CD14-positive monocyte (primary cell): ENCODE data around the gene OR51D1. TPM values are rescaled to one million over a fixed set of nuclear protein-coding genes. Genes with fewer than 3 reads are reported as not detected.
A peak's percentile ranks its signal among the peaks of the same experiment; 100 is the strongest.

Source experiments
- DNase-seq, 3 donors: peaks; one replicate each; pipeline ENCODE4 v3.0.0-alpha.2; 2011 to 2022
- H2AFZ ChIP-seq: 2 replicates; pipeline ENCODE4 v1.6.0; 2012; ENCODE audit warnings: mild to moderate bottlenecking, low read depth, low read length, inconsistent platforms; ENCODE audit not compliant: insufficient read depth, poor library complexity, severe bottlenecking
- H3K27ac ChIP-seq, 2 donors: 1 replicate in 1 of 2; 2 replicates in 1 of 2; pipeline ENCODE4 v1.5.1; 2012 to 2013; ENCODE audit warnings: low read length in 2 of 2, control low read depth in 1 of 2, inconsistent platforms in 1 of 2, low read depth in 1 of 2, mild to moderate bottlenecking in 1 of 2
- H3K27me3 ChIP-seq, 2 donors: one replicate each; pipeline versions ENCODE4 v1.6.0 to v1.6.1; 2011 to 2013; ENCODE audit warnings: low read length in 2 of 2; ENCODE audit not compliant: control insufficient read depth in 2 of 2, insufficient read depth in 2 of 2
- H3K36me3 ChIP-seq, 2 donors: replicated peaks in 1 of 2; 1 replicate in 1 of 2; 2 replicates in 1 of 2; pipeline versions ENCODE4 v1.5.1 to v1.6.1; 2012 to 2013; ENCODE audit warnings: low read length in 2 of 2, control low read depth in 1 of 2, inconsistent platforms in 1 of 2, mild to moderate bottlenecking in 1 of 2; ENCODE audit not compliant: insufficient read depth in 2 of 2, control insufficient read depth in 1 of 2
- H3K4me1 ChIP-seq, 2 donors: 1 replicate in 1 of 2; 2 replicates in 1 of 2; pipeline versions ENCODE4 v1.5.1 to v1.6.1; 2012 to 2013; ENCODE audit warnings: low read length in 2 of 2, control low read depth in 1 of 2, inconsistent platforms in 1 of 2, mild to moderate bottlenecking in 1 of 2, moderate library complexity in 1 of 2; ENCODE audit not compliant: insufficient read depth in 2 of 2, control insufficient read depth in 1 of 2
- H3K4me2 ChIP-seq: replicated peaks from 2 replicates; pipeline ENCODE3; 2012; ENCODE audit warnings: low read length, moderate library complexity, mild to moderate bottlenecking; ENCODE audit not compliant: poor library complexity, severe bottlenecking; ENCODE audit errors: extremely low read depth
- H3K4me3 ChIP-seq, 3 experiments: fragments of 200-600 bp in 1 of 3; sonication (generic) in 1 of 3; replicated peaks in 1 of 3; 1 replicate in 2 of 3; 2 replicates in 1 of 3; pipeline ENCODE4 v1.5.1; 2011 to 2013; ENCODE audit warnings: low read length in 3 of 3, mild to moderate bottlenecking in 3 of 3, control low read depth in 2 of 3, low read depth in 2 of 3, inconsistent platforms in 1 of 3, moderate library complexity in 1 of 3
- H3K79me2 ChIP-seq: 2 replicates; pipeline ENCODE4 v1.6.0; 2012; ENCODE audit warnings: mild to moderate bottlenecking, control low read depth, inconsistent platforms, low read length, moderate library complexity; ENCODE audit not compliant: insufficient read depth
- H3K9ac ChIP-seq: 2 replicates; pipeline ENCODE4 v1.6.0; 2017; ENCODE audit warnings: low read length, mild to moderate bottlenecking; ENCODE audit not compliant: insufficient read depth, poor library complexity, severe bottlenecking
- H3K9me3 ChIP-seq, 2 donors: replicated peaks in 1 of 2; 1 replicate in 1 of 2; 2 replicates in 1 of 2; pipeline versions ENCODE4 v1.5.1 to v1.6.1; 2012 to 2013; ENCODE audit warnings: low read length in 2 of 2, control low read depth in 1 of 2; ENCODE audit not compliant: control insufficient read depth in 1 of 2, insufficient read depth in 1 of 2
- H4K20me1 ChIP-seq: 2 replicates; pipeline ENCODE4 v1.6.0; 2012; ENCODE audit warnings: mild to moderate bottlenecking, low read length, control low read depth, moderate library complexity; ENCODE audit not compliant: insufficient read depth
- H3K27ac Mint-ChIP-seq, 7 donors: one replicate each; pipeline ENCODE4 v1.8.0; 2020; ENCODE audit warnings: mild to moderate bottlenecking in 7 of 7, mixed read lengths in 7 of 7, moderate library complexity in 6 of 7, inconsistent platforms in 2 of 7
- H3K27me3 Mint-ChIP-seq, 3 donors: one replicate each; pipeline ENCODE4 v1.8.0; 2021 to 2022; ENCODE audit warnings: low read depth in 3 of 3, mild to moderate bottlenecking in 3 of 3, mixed read lengths in 3 of 3, moderate library complexity in 3 of 3, inconsistent platforms in 1 of 3
- H3K36me3 Mint-ChIP-seq, 2 donors: one replicate each; pipeline ENCODE4 v1.8.0; 2020; ENCODE audit warnings: mixed read lengths in 2 of 2, inconsistent platforms in 1 of 2, mild to moderate bottlenecking in 1 of 2
- H3K4me1 Mint-ChIP-seq: one replicate; pipeline ENCODE4 v1.8.0; 2020; ENCODE audit warnings: mild to moderate bottlenecking, mixed read lengths
- H3K4me3 Mint-ChIP-seq, 2 donors: one replicate each; pipeline ENCODE4 v1.8.0; 2020; ENCODE audit warnings: mild to moderate bottlenecking in 2 of 2, mixed read lengths in 2 of 2, moderate library complexity in 1 of 2
- H3K9me3 Mint-ChIP-seq, 7 donors: one replicate each; pipeline ENCODE4 v1.8.0; 2020 to 2022; ENCODE audit warnings: mixed read lengths in 7 of 7, mild to moderate bottlenecking in 6 of 7, moderate library complexity in 6 of 7, inconsistent platforms in 2 of 7
- WGBS: methylation state at CpG from one replicate; pipeline ENCODE4 v1.1.5; 2013; ENCODE audit warnings: missing lambda C conversion rate; ENCODE audit not compliant: insufficient coverage; 5-methylcytosine and 5-hydroxymethylcytosine counted together
- intact Hi-C, 2 donors: fragments of 100-400 bp; cut with micrococcal nuclease; formaldehyde crosslinking; loops; one replicate each; pipeline versions ENCODE4 v1.15.0 to v1.15.1; 2023
- polyA plus RNA-seq, 3 donors: library from polyadenylated mRNA; depleted of rRNA in 1 of 3; unstranded in 2 of 3; stranded (reverse) in 1 of 3; fragments of 300-500 nt in 2 of 3; fragments of >200 nt in 1 of 3; fragmentation: Illumina TruSeq in 2 of 3; gene quantifications; 1 replicate in 2 of 3; 2 replicates in 1 of 3; pipeline ENCODE4 v1.2.3, GENCODE V29; 2012 to 2021
- TF ChIP-seq, protein P1 (sequence below): fragments of 200-600 bp; IDR thresholded peaks from one replicate; pipeline ENCODE4 v1.8.0; 2022; ENCODE audit warnings: antibody characterized with exemption, mild to moderate bottlenecking

The OR51D1 gene
- polyA plus RNA-seq, 3 donors = not detected

DNA sequence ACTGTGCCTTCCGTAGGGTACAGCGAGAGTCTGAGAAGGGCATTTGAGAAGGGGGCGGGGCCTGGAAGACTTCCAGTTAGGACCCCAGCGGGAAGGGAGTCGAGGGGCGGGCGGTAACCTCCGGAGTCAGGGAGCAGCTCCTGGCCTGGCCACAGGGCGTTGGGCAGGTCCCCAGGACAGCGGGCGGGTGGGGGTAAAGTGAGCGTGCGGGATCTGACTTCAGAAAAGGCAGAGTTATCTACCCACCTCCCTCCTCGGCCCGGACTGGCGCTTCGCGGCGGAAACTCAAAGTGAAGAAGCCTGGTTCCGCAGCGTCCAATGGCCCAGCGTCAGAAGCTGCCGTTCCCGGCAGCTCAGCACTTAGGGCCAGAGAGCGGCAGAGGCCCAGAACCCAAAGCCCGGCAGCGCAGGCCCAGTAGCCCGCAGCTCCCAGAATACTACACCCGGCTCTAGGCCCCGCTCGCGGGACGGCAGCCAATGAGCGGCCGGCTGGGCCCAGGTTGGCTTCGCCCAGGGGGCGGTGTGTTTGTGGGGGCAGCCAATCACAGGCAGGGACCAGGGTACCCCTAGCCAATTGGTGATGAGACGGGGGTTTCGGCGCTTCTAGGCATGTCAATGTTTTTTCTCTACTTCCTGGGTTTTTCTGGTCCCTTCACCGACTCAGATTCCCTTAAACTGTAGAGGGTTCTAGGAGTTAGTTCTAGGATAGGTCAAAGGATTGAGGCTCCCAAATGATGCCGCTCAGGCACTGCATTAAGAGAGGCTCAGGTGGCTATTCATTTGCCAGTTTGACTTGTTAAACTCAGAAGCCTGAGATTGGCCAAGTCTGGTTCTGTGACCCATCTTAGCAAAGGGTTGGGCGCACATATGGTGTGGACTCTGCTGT is 29.3 kb upstream of the OR51D1 start, which contains the start of gene TRIM68:
TRIM68 (minus strand) TSS at position 451 of the 886 bp plus-strand sequence. CDS start 2,727 bp downstream, outside the sequence.
- WGBS = 5% methylated on average over 28 of the region's 43 CpGs
- peaks cover 0 to 26% of the 10 kb centered on the region in 2 donors for H3K36me3 ChIP-seq
- TF ChIP-seq, protein P1, sequence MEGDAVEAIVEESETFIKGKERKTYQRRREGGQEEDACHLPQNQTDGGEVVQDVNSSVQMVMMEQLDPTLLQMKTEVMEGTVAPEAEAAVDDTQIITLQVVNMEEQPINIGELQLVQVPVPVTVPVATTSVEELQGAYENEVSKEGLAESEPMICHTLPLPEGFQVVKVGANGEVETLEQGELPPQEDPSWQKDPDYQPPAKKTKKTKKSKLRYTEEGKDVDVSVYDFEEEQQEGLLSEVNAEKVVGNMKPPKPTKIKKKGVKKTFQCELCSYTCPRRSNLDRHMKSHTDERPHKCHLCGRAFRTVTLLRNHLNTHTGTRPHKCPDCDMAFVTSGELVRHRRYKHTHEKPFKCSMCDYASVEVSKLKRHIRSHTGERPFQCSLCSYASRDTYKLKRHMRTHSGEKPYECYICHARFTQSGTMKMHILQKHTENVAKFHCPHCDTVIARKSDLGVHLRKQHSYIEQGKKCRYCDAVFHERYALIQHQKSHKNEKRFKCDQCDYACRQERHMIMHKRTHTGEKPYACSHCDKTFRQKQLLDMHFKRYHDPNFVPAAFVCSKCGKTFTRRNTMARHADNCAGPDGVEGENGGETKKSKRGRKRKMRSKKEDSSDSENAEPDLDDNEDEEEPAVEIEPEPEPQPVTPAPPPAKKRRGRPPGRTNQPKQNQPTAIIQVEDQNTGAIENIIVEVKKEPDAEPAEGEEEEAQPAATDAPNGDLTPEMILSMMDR = no peak
- H3K27me3 ChIP-seq = no peaks in the 10 kb centered on the region
- intact Hi-C loops = no loop called here
- Mint-ChIP-seq H3K9me3 (no peaks in the 10 kb centered on the region), H3K27ac (peak within 1 kb of the TSS; percentile 85 to 92 (median 90)), H3K36me3 (peaks cover 18 to 20% of the 10 kb centered on the region in 2 donors), H3K4me1 (peaks cover 32% of the 10 kb centered on the region), H3K4me3 (peak within 1 kb of the TSS; percentile 92 to 95), H3K27me3 (peaks cover 0 to 2% (median 2%) of the 10 kb centered on the region in 3 donors)
- peak within 1 kb of the TSS; percentile 55 to 85 (median 71) for H3K4me3 ChIP-seq
- H3K9me3 ChIP-seq = no peaks in the 10 kb centered on the region
- H4K20me1 ChIP-seq = no peaks in the 10 kb centered on the region
- peak; percentile 83 to 92 (median 89) for DNase-seq
- peak within 1 kb of the TSS; percentile 82 to 86 for H3K27ac ChIP-seq
- H3K4me1 ChIP-seq = peaks cover 21 to 27% of the 10 kb centered on the region in 2 donors
- peak within 1 kb of the TSS; percentile 91 for H3K4me2 ChIP-seq
- peak within 1 kb of the TSS; percentile 91 for H2AFZ ChIP-seq
- no peaks in the 10 kb centered on the region for H3K79me2 ChIP-seq
- H3K9ac ChIP-seq = peak within 1 kb of the TSS; percentile 83

DNA sequence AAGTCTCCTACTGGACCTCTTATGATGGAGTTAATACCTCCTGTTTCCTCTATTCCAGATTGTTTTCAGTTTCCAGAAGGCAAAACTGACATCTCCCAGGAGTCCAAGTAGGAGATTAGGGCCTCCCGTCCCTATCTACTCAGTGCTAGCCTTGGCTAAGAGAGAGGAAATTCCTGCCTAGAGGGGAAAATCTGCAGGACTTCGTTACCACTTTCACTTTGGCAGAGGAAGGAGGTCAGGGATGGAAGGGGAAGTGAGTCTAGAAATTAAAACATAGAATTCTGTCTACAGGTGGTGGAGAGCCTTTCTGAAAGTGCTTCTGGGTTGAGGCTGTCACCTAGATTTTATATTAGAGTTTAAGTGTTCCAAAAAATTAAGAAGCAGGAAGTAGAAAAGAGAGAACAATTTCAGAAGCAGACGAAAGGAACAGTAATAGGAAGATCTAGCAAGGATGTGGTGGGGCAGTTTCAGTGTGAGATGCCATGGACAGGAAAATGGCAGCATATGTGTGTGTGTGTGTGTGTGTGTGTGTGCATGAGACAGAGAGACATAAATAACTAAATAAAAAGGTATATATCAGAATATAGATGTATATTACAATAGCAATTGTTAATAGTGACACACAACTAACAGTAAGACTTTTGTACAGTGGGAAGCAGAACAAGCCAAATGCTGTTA is 26.9 kb upstream of the OR51D1 start:
- intact Hi-C loops = no loop called here
- no peaks in the 10 kb centered on the region for H3K27me3 ChIP-seq
- no peaks in the 10 kb centered on the region for H3K36me3 Mint-ChIP-seq
- peak overlapping the region; percentile 91 for H2AFZ ChIP-seq
- H3K4me1 ChIP-seq = peaks cover 21 to 27% of the 10 kb centered on the region in 2 donors
- peaks cover 0 to 7% (median 3%) of the 10 kb centered on the region in 3 donors for H3K27me3 Mint-ChIP-seq
- H3K27ac ChIP-seq = peak overlapping the region in 1 of 2 donors; percentile 17
- no peaks in the 10 kb centered on the region for H3K9me3 ChIP-seq
- H3K9ac ChIP-seq = no peak overlapping the region
- H3K4me3 Mint-ChIP-seq = peak overlapping the region; percentile 28 to 81
- H4K20me1 ChIP-seq = no peaks in the 10 kb centered on the region
- H3K36me3 ChIP-seq = peaks cover 0 to 2% of the 10 kb centered on the region in 2 donors
- peak overlapping the region in 4 of 7 donors; percentile 11 to 74 (median 18) for H3K27ac Mint-ChIP-seq
- peak overlapping the region in 1 of 3 experiments; percentile 52 for H3K4me3 ChIP-seq
- peak in 2 of 3 donors; percentile 9 to 24 for DNase-seq
- peaks cover 32% of the 10 kb centered on the region for H3K4me1 Mint-ChIP-seq
- TF ChIP-seq, protein P1 = no peak
- no peaks in the 10 kb centered on the region for H3K9me3 Mint-ChIP-seq
- WGBS = 0% methylated on average over 2 of the region's 3 CpGs
- peak overlapping the region; percentile 59 for H3K4me2 ChIP-seq
- H3K79me2 ChIP-seq = no peaks in the 10 kb centered on the region
